HEK293 (cell line): ENCODE data around the gene CSF3R.

Experiments used
- CTCF ChIA-PET: fragments of 350-600 bp; formaldehyde crosslinking; extraction: SDS; loops from one replicate; lab custom pipeline; 2021; ENCODE audit warnings: antibody characterized with exemption; lab: Yijun Ruan, JAX
- POLR2A ChIA-PET: fragments of 300-600 bp; formaldehyde crosslinking; extraction: SDS; loops from one replicate; lab custom pipeline; 2020; ENCODE audit warnings: antibody characterized with exemption, inconsistent platforms; lab: Yijun Ruan, JAX
- H3K27ac ChIP-seq: fragments of 200-500 bp; sonication (Bioruptor generic); 2 replicates; pipeline ENCODE4 v1.5.1; 2014; ENCODE audit warnings: low read depth, low read length, control low read depth, inconsistent platforms; ENCODE audit errors: extremely low read depth
- H3K36me3 ChIP-seq, 2 experiments: fragments of 200-500 bp in 1 of 2; sonication (Bioruptor generic) in 1 of 2; 1 replicate in 1 of 2; 2 replicates in 1 of 2; pipeline ENCODE4 v1.5.1; 2014 to 2017; ENCODE audit warnings: inconsistent platforms in 2 of 2, low read length in 2 of 2; ENCODE audit not compliant: control insufficient read depth in 2 of 2, insufficient read depth in 1 of 2
- H3K4me1 ChIP-seq: fragments of 200-500 bp; sonication (Bioruptor generic); 2 replicates; pipeline ENCODE4 v1.5.1; 2014; ENCODE audit warnings: mild to moderate bottlenecking, low read length, inconsistent platforms; ENCODE audit not compliant: control insufficient read depth, insufficient read depth
- H3K4me3 ChIP-seq: 2 replicates; pipeline ENCODE4 v1.5.1; 2011; ENCODE audit warnings: low read depth, mild to moderate bottlenecking, control low read depth, low read length, moderate library complexity
- H3K9me3 ChIP-seq: fragments of 200-500 bp; sonication (Bioruptor generic); 2 replicates; pipeline ENCODE4 v1.5.1; 2014; ENCODE audit warnings: low read depth, low read length, inconsistent platforms; ENCODE audit not compliant: control insufficient read depth, insufficient read depth
- BCL11A ChIP-seq: fragments of 450-650 bp; formaldehyde crosslinking; IDR thresholded peaks from 2 replicates; pipeline ENCODE4 v1.5.1; 2016; ENCODE audit warnings: low read depth, missing biosample characterization, missing genetic modification characterization
- GLIS1 ChIP-seq: fragments of 450-650 bp; formaldehyde crosslinking; IDR thresholded peaks from 2 replicates; pipeline ENCODE4 v1.5.1; 2016; ENCODE audit warnings: missing biosample characterization, missing genetic modification characterization
- KLF16 ChIP-seq: fragments of 450-650 bp; formaldehyde crosslinking; IDR thresholded peaks from 2 replicates; pipeline ENCODE4 v1.5.1; 2017; ENCODE audit warnings: missing biosample characterization, missing genetic modification characterization
- KLF8 ChIP-seq: fragments of 450-650 bp; formaldehyde crosslinking; IDR thresholded peaks from 2 replicates; pipeline ENCODE4 v1.5.1; 2016; ENCODE audit warnings: missing biosample characterization, missing genetic modification characterization
- SP2 ChIP-seq: fragments of 450-650 bp; formaldehyde crosslinking; IDR thresholded peaks from 2 replicates; pipeline ENCODE4 v1.5.1; 2016; ENCODE audit warnings: missing biosample characterization, missing genetic modification characterization
- ZBTB26 ChIP-seq: fragments of 450-650 bp; formaldehyde crosslinking; optimal IDR thresholded peaks from 2 replicates; pipeline ENCODE3; 2016; ENCODE audit warnings: missing biosample characterization, mild to moderate bottlenecking, missing genetic modification characterization
- ZNF121 ChIP-seq: fragments of 450-650 bp; formaldehyde crosslinking; IDR thresholded peaks from 2 replicates; pipeline ENCODE4 v1.5.1; 2016; ENCODE audit warnings: missing biosample characterization, missing genetic modification characterization
- ZNF138 ChIP-seq: fragments of 450-650 bp; formaldehyde crosslinking; IDR thresholded peaks from 2 replicates; pipeline ENCODE4 v1.5.1; 2016; ENCODE audit warnings: missing biosample characterization, missing genetic modification characterization, borderline replicate concordance
- ZNF16 ChIP-seq: fragments of 450-650 bp; formaldehyde crosslinking; IDR thresholded peaks from 2 replicates; pipeline ENCODE4 v1.5.1; 2016; ENCODE audit warnings: low read depth, missing biosample characterization, missing genetic modification characterization
- ZNF184 ChIP-seq: fragments of 450-650 bp; IDR thresholded peaks from 2 replicates; pipeline ENCODE4 v1.5.1; 2018; ENCODE audit warnings: missing biosample characterization, mild to moderate bottlenecking, missing genetic modification characterization
- ZNF2 ChIP-seq: fragments of 450-650 bp; formaldehyde crosslinking; IDR thresholded peaks from 2 replicates; pipeline ENCODE4 v1.5.1; 2016; ENCODE audit warnings: missing biosample characterization, missing genetic modification characterization
- ZNF211 ChIP-seq: fragments of 450-650 bp; formaldehyde crosslinking; IDR thresholded peaks from 2 replicates; pipeline ENCODE4 v1.5.1; 2016; ENCODE audit warnings: low read depth, missing biosample characterization, missing genetic modification characterization
- ZNF341 ChIP-seq: fragments of 450-650 bp; formaldehyde crosslinking; IDR thresholded peaks from 2 replicates; pipeline ENCODE4; 2016; ENCODE audit warnings: low read depth, missing biosample characterization, missing genetic modification characterization
- ZNF37A ChIP-seq: fragments of 450-650 bp; IDR thresholded peaks from 2 replicates; pipeline ENCODE4 v1.5.1; 2018; ENCODE audit warnings: missing biosample characterization, missing genetic modification characterization
- ZNF423 ChIP-seq: fragments of 450-650 bp; formaldehyde crosslinking; IDR thresholded peaks from 2 replicates; pipeline ENCODE4 v1.5.1; 2016; ENCODE audit warnings: missing biosample characterization, missing genetic modification characterization
- ZNF433 ChIP-seq: fragments of 450-650 bp; formaldehyde crosslinking; IDR thresholded peaks from 2 replicates; pipeline ENCODE4 v1.5.1; 2016; ENCODE audit warnings: missing biosample characterization, missing genetic modification characterization, low read depth
- ZNF518A ChIP-seq: fragments of 450-650 bp; formaldehyde crosslinking; conservative IDR thresholded peaks from 2 replicates; pipeline ENCODE4 v1.5.1; 2016; ENCODE audit warnings: low read depth, missing biosample characterization, missing genetic modification characterization
- ZNF626 ChIP-seq: fragments of 450-650 bp; sonication (Bioruptor Pico); formaldehyde crosslinking; IDR thresholded peaks from 2 replicates; pipeline ENCODE4 v1.5.1; 2018; ENCODE audit warnings: missing biosample characterization, missing genetic modification characterization, inconsistent platforms
- ZNF670 ChIP-seq: fragments of 450-650 bp; formaldehyde crosslinking; IDR thresholded peaks from 2 replicates; pipeline ENCODE4 v1.5.1; 2016; ENCODE audit warnings: missing biosample characterization, missing genetic modification characterization, low read depth
- TF ChIP-seq, protein P1 (sequence below): fragments of 450-650 bp; formaldehyde crosslinking; IDR thresholded peaks from 2 replicates; pipeline ENCODE4 v1.5.1; 2016; ENCODE audit warnings: missing biosample characterization, missing genetic modification characterization, borderline replicate concordance

CSF3R gene

GRCh38 chr1:36481091-36481490, 1.6 kb downstream of the CSF3R start:
- TF ChIP-seq BCL11A (tag by site-specific recombination) (no peak), SP2 (tag by site-specific recombination) (no peak), ZNF16 (tag by site-specific recombination) (no peak), KLF16 (tag by site-specific recombination) (no peak), ZNF518A (tag by site-specific recombination) (no peak), ZNF184 (no peak), ZNF211 (tag by site-specific recombination) (no peak), ZNF138 (tag by site-specific recombination) (no peak), ZNF626 (tag by site-specific recombination) (no peak), ZNF121 (no peak), ZNF341 (tag by site-specific recombination) (no peak), ZNF423 (tag by site-specific recombination) (no peak), ZNF433 (tag by site-specific recombination) (no peak), ZNF2 (tag by site-specific recombination) (no peak), GLIS1 (tag by site-specific recombination) (no peak), ZBTB26 (tag by site-specific recombination) (no peak), KLF8 (no peak), ZNF37A (tag by site-specific recombination) (no peak), ZNF670 (tag by site-specific recombination) (no peak)
- TF ChIP-seq, protein P1, sequence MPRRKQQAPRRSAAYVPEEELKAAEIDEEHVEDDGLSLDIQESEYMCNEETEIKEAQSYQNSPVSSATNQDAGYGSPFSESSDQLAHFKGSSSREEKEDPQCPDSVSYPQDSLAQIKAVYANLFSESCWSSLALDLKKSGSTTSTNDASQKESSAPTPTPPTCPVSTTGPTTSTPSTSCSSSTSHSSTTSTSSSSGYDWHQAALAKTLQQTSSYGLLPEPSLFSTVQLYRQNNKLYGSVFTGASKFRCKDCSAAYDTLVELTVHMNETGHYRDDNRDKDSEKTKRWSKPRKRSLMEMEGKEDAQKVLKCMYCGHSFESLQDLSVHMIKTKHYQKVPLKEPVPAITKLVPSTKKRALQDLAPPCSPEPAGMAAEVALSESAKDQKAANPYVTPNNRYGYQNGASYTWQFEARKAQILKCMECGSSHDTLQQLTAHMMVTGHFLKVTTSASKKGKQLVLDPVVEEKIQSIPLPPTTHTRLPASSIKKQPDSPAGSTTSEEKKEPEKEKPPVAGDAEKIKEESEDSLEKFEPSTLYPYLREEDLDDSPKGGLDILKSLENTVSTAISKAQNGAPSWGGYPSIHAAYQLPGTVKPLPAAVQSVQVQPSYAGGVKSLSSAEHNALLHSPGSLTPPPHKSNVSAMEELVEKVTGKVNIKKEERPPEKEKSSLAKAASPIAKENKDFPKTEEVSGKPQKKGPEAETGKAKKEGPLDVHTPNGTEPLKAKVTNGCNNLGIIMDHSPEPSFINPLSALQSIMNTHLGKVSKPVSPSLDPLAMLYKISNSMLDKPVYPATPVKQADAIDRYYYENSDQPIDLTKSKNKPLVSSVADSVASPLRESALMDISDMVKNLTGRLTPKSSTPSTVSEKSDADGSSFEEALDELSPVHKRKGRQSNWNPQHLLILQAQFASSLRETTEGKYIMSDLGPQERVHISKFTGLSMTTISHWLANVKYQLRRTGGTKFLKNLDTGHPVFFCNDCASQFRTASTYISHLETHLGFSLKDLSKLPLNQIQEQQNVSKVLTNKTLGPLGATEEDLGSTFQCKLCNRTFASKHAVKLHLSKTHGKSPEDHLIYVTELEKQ (tag by site-specific recombination) = no peak
- Histone ChIP-seq H3K9me3 (no peaks in the 10 kb centered on the region), H3K27ac (no peak overlapping the region), H3K4me1 (no peaks in the 10 kb centered on the region), H3K4me3 (no peak overlapping the region), H3K36me3 (no peaks in the 10 kb centered on the region)
- ChIA-PET POLR2A (no interaction called here), CTCF (no interaction called here)
